Keratinocyte (primary cell): ENCODE results near the gene LRRTM3. TPM values are rescaled to one million over a fixed set of nuclear protein-coding genes. Genes with fewer than 3 reads are reported as not detected.

Experiments used
- DNase-seq: peaks from one replicate; pipeline ENCODE4 v3.0.0-alpha.2; 2011; ENCODE audit warnings: low read depth, missing footprints, low spot score
- FAIRE-seq: peaks from 2 replicates; lab custom pipeline; 2011; peaks lifted over from hg19 to GRCh38; lab: Jason Lieb, UNC
- H2AFZ ChIP-seq: 2 replicates; pipeline ENCODE4 v1.6.0; 2012; ENCODE audit warnings: low read length, control low read depth, inconsistent platforms; ENCODE audit not compliant: control insufficient read depth
- H3K27ac ChIP-seq: 2 replicates; pipeline ENCODE4 v1.5.1; 2011; ENCODE audit warnings: low read length; ENCODE audit not compliant: control insufficient read depth, insufficient read depth
- H3K27me3 ChIP-seq: 3 replicates; pipeline ENCODE4 v1.6.0; 2011; ENCODE audit warnings: low read length; ENCODE audit not compliant: control insufficient read depth, insufficient read depth; ENCODE audit errors: extremely low read depth
- H3K36me3 ChIP-seq, 2 experiments: 2 replicates in 1 of 2; 3 replicates in 1 of 2; pipeline ENCODE4 v1.5.1; 2011; ENCODE audit warnings: low read length in 2 of 2, mild to moderate bottlenecking in 1 of 2; ENCODE audit not compliant: control insufficient read depth in 2 of 2, insufficient read depth in 2 of 2; ENCODE audit errors: extremely low read depth in 1 of 2
- H3K4me1 ChIP-seq: 3 replicates; pipeline ENCODE4 v1.5.1; 2011; ENCODE audit warnings: low read length; ENCODE audit not compliant: control insufficient read depth, insufficient read depth; ENCODE audit errors: extremely low read depth
- H3K4me2 ChIP-seq: 3 replicates; pipeline ENCODE4 v1.6.0; 2011; ENCODE audit warnings: low read depth, low read length; ENCODE audit not compliant: control insufficient read depth, insufficient read depth; ENCODE audit errors: extremely low read depth
- H3K4me3 ChIP-seq, 3 experiments: fragments of 200-600 bp in 1 of 3; sonication (generic) in 1 of 3; 2 replicates in 2 of 3; 3 replicates in 1 of 3; pipeline ENCODE4 v1.5.1; 2011 to 2016; ENCODE audit warnings: low read length in 3 of 3, mild to moderate bottlenecking in 3 of 3, control low read depth in 2 of 3, inconsistent platforms in 1 of 3, low read depth in 1 of 3, mixed read lengths in 1 of 3, mixed run types in 1 of 3, moderate library complexity in 1 of 3; ENCODE audit not compliant: control insufficient read depth in 2 of 3, insufficient read depth in 2 of 3; ENCODE audit errors: extremely low read depth in 1 of 3
- H3K79me2 ChIP-seq: 2 replicates; pipeline ENCODE4 v1.6.0; 2012; ENCODE audit warnings: low read length; ENCODE audit not compliant: control insufficient read depth, insufficient read depth
- H3K9ac ChIP-seq: 3 replicates; pipeline ENCODE4 v1.6.0; 2011; ENCODE audit warnings: low read length; ENCODE audit not compliant: control insufficient read depth, insufficient read depth; ENCODE audit errors: extremely low read depth
- H3K9me1 ChIP-seq: 3 replicates; pipeline ENCODE4 v1.6.0; 2011; ENCODE audit warnings: low read length; ENCODE audit not compliant: control insufficient read depth, insufficient read depth; ENCODE audit errors: extremely low read depth
- H3K9me3 ChIP-seq: 2 replicates; pipeline ENCODE4 v1.5.1; 2012; ENCODE audit warnings: low read depth, low read length; ENCODE audit not compliant: control insufficient read depth
- H4K20me1 ChIP-seq: 3 replicates; pipeline ENCODE4 v1.6.0; 2011; ENCODE audit warnings: low read length; ENCODE audit not compliant: control insufficient read depth, insufficient read depth; ENCODE audit errors: extremely low read depth
- EZH2 ChIP-seq: IDR thresholded peaks from one replicate; pipeline ENCODE4 v1.6.1; 2012; ENCODE audit warnings: inconsistent platforms, mild to moderate bottlenecking, low read length, moderate library complexity
- dilution Hi-C: fragments of 300-500 bp; cut with MboI; formaldehyde crosslinking; loops from one replicate; pipeline ENCODE4 v1.7.0; 2020; ENCODE audit warnings: low sequenced_read_pairs; ENCODE audit not compliant: extremely low pct_ligation_motif_present
- polyA plus RNA-seq, 5 experiments: library from polyadenylated mRNA; depleted of rRNA in 3 of 5; stranded (reverse) in 3 of 5; stranded (forward) in 1 of 5; unstranded in 1 of 5; fragments of >200 nt; gene quantifications; 1 replicate in 1 of 5; 2 replicates in 3 of 5; 3 replicates in 1 of 5; pipeline versions ENCODE4 v1.2.1 to v1.2.3, GENCODE V29; 2011 to 2012; ENCODE audit warnings: missing spikeins in 2 of 5, low read depth in 1 of 5, low replicate concordance in 1 of 5
- TF ChIP-seq, protein P1 (sequence below), 3 experiments: IDR thresholded peaks in 1 of 3; conservative IDR thresholded peaks in 1 of 3; optimal IDR thresholded peaks in 1 of 3; 2 replicates in 2 of 3; 3 replicates in 1 of 3; pipeline versions ENCODE3 to v1.5.1; 2011; ENCODE audit warnings: low read length in 3 of 3, mild to moderate bottlenecking in 3 of 3, moderate library complexity in 2 of 3, control low read depth in 1 of 3, inconsistent platforms in 1 of 3; ENCODE audit not compliant: insufficient read depth in 2 of 3; ENCODE audit errors: extremely low read depth in 1 of 3

Gene LRRTM3
- polyA plus RNA-seq, 1 donor (not counting 4 experiments of a cell fraction or from before 2014, with no cell fraction given), result not detected

DNA sequence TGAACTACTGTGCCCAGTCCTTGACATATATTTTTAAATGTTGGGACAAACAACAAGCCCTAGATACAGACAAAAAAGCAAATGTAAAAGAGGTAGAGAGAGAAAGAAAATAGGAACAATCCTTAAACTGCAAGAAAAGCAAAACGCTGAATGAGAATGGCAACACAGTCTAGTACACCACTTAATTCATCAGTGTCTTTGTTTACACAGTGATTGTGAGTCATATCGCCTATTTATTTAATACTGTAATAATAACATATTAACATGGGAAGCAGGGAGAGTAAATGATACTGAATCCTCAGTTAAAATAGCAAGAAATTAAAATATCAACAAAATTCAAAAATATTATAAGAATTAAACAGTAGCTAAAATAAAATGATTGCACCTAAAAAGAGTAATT is 9.8 kb upstream of the LRRTM3 start:
- H3K9me3 ChIP-seq, result no peaks in the 10 kb centered on the region
- dilution Hi-C loops, result no loop called here
- no peak for DNase-seq
- no peaks in the 10 kb centered on the region for H3K36me3 ChIP-seq
- TF ChIP-seq EZH2, result no peak
- TF ChIP-seq, protein P1, sequence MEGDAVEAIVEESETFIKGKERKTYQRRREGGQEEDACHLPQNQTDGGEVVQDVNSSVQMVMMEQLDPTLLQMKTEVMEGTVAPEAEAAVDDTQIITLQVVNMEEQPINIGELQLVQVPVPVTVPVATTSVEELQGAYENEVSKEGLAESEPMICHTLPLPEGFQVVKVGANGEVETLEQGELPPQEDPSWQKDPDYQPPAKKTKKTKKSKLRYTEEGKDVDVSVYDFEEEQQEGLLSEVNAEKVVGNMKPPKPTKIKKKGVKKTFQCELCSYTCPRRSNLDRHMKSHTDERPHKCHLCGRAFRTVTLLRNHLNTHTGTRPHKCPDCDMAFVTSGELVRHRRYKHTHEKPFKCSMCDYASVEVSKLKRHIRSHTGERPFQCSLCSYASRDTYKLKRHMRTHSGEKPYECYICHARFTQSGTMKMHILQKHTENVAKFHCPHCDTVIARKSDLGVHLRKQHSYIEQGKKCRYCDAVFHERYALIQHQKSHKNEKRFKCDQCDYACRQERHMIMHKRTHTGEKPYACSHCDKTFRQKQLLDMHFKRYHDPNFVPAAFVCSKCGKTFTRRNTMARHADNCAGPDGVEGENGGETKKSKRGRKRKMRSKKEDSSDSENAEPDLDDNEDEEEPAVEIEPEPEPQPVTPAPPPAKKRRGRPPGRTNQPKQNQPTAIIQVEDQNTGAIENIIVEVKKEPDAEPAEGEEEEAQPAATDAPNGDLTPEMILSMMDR (optimal IDR thresholded peaks at IDR 0.05 in 1 of 3, IDR thresholded peaks at IDR 0.05 in 1 of 3, conservative IDR thresholded peaks at IDR 0.05 in 1 of 3; ENCODE audit: extremely low read depth in 1 of 3, insufficient read depth in 2 of 3, low read length in 3 of 3), result no peak
- H4K20me1 ChIP-seq, result no peaks in the 10 kb centered on the region
- no peaks in the 10 kb centered on the region for H3K4me1 ChIP-seq
- H3K4me2 ChIP-seq, result no peak overlapping the region
- H3K27ac ChIP-seq, result no peak overlapping the region
- FAIRE-seq, result no peak
- no peaks in the 10 kb centered on the region for H3K79me2 ChIP-seq
- no peaks in the 10 kb centered on the region for H3K27me3 ChIP-seq
- H2AFZ ChIP-seq, result no peak overlapping the region
- no peak overlapping the region for H3K4me3 ChIP-seq
- no peak overlapping the region for H3K9ac ChIP-seq
- H3K9me1 ChIP-seq, result no peaks in the 10 kb centered on the region

DNA sequence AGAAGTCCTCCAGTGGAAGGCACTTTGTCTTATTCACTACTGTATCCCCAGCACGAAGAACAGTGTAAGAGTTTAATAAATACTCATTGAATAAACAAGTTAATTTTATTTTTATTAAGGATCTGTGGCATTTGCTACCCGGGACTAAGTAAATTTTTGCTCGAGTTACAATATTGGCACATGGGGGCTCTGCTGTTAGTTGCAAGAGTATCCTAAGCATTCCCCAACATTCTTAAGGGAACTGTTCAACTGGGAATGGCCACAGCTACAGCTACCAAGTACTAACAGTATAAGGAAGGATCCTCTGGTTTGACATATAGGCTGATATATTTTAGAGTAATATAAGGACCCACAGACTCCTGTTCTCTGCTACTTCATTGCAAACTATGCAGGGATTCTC is 8.7 kb upstream of the LRRTM3 start:
- H4K20me1 ChIP-seq, result no peaks in the 10 kb centered on the region
- FAIRE-seq (no peak), DNase-seq (no peak)
- no peak overlapping the region for H3K27ac ChIP-seq
- H3K4me3 ChIP-seq, result no peak overlapping the region
- H3K4me2 ChIP-seq, result no peak overlapping the region
- H3K4me1 ChIP-seq, result no peaks in the 10 kb centered on the region
- H3K9ac ChIP-seq, result no peak overlapping the region
- TF ChIP-seq, protein P1 (optimal IDR thresholded peaks at IDR 0.05 in 1 of 3, IDR thresholded peaks at IDR 0.05 in 1 of 3, conservative IDR thresholded peaks at IDR 0.05 in 1 of 3; ENCODE audit: extremely low read depth in 1 of 3, insufficient read depth in 2 of 3, low read length in 3 of 3), result no peak
- TF ChIP-seq EZH2, result no peak
- dilution Hi-C loops, result no loop called here
- no peaks in the 10 kb centered on the region for H3K27me3 ChIP-seq
- no peak overlapping the region for H2AFZ ChIP-seq
- no peaks in the 10 kb centered on the region for H3K79me2 ChIP-seq
- no peaks in the 10 kb centered on the region for H3K9me1 ChIP-seq
- H3K9me3 ChIP-seq, result no peaks in the 10 kb centered on the region
- H3K36me3 ChIP-seq, result no peaks in the 10 kb centered on the region
